ENCODE data around the gene ENOX1. TPM values are rescaled to one million over a fixed set of nuclear protein-coding genes. Genes with fewer than 3 reads are reported as not detected.

Gene ENOX1
- total and polyA plus RNA-seq, 2 of the 13 experiments (the other 11 are each of a cell fraction or from before 2014, with no cell fraction given) = not detected

DNA sequence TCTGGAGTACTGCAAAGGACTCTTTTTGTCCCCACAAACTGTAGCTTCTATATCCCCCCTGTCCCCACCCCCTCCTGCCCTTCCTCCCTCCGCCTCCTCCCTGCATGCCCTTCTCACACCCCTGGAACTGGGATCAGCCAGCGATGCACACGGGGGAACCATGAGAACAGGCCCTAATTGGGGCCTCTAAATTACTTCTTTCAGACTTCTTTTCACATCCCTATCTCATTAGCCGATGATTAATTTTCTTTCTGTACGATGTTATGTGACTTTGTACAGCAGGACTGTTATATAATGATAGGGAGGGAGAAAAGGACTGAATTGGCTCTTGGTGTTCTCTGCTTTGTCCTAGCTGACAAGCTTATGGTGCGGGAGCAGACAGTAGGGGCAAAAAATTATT, 415.9 kb downstream of the ENOX1 start:
- Histone ChIP-seq H3K4me1 (ENCODE audit: insufficient read depth, low read length) (no peaks in the 10 kb centered on the region), H3K4me2 (ENCODE audit: low read depth, low read length) (no peak overlapping the region), H4K20me1 (ENCODE audit: insufficient read depth, low read length) (no peaks in the 10 kb centered on the region), H3K27me3 (ENCODE audit: control insufficient read depth in 1 of 2, insufficient read depth in 2 of 2, low read length in 2 of 2) (no peaks in the 10 kb centered on the region), H3K27ac (ENCODE audit: extremely low read length, insufficient read depth, low read length) (no peak overlapping the region), H2AFZ (ENCODE audit: low read length) (no peak overlapping the region), H3K79me2 (ENCODE audit: insufficient read depth, low read length) (no peaks in the 10 kb centered on the region), H3K9ac (ENCODE audit: insufficient read depth, low read depth, low read length) (no peak overlapping the region), H3K4me3 (replicated peaks in 1 of 3; ENCODE audit: insufficient read depth in 1 of 3, low read depth in 2 of 3, low read length in 3 of 3) (no peak overlapping the region), H3K9me3 (ENCODE audit: low read length) (no peaks in the 10 kb centered on the region), H3K36me3 (replicated peaks in 1 of 2; ENCODE audit: control insufficient read depth in 1 of 2, insufficient read depth in 2 of 2, low read length in 2 of 2) (no peaks in the 10 kb centered on the region)
- TF ChIP-seq ZNF543 (CRISPR knock-in tag; IDR thresholded peaks at IDR 0.05) (no peak), RBFOX2 (IDR thresholded peaks at IDR 0.05; ENCODE audit: low read depth, low read length) (no peak), ZNF253 (CRISPR knock-in tag; IDR thresholded peaks at IDR 0.05; ENCODE audit: borderline replicate concordance) (no peak), ZEB1 (IDR thresholded peaks at IDR 0.05; ENCODE audit: insufficient replicate concordance, low read depth) (no peak), ZNF30 (CRISPR knock-in tag; IDR thresholded peaks at IDR 0.05) (no peak), MTF1 (CRISPR knock-in tag; IDR thresholded peaks at IDR 0.05) (no peak), BHLHE40 (IDR thresholded peaks at IDR 0.05; ENCODE audit: low read length) (no peak), ATF7-NPFF (CRISPR knock-in tag; IDR thresholded peaks at IDR 0.05; ENCODE audit: low read depth) (no peak), HNRNPUL1 (IDR thresholded peaks at IDR 0.05; ENCODE audit: low read depth, low read length) (no peak), SPEN (CRISPR knock-in tag; IDR thresholded peaks at IDR 0.05; ENCODE audit: low read depth) (no peak), MTA3 (CRISPR knock-in tag; IDR thresholded peaks at IDR 0.05) (no peak), NPAS2 (CRISPR knock-in tag; IDR thresholded peaks at IDR 0.05; ENCODE audit: borderline replicate concordance) (no peak), NFIC (IDR thresholded peaks at IDR 0.05; ENCODE audit: low read length) (no peak), KDM2A (CRISPR knock-in tag; IDR thresholded peaks at IDR 0.05; ENCODE audit: borderline replicate concordance, low read depth) (no peak), HDAC1 (CRISPR knock-in tag; IDR thresholded peaks at IDR 0.05) (no peak)
- TF ChIP-seq, protein P1, sequence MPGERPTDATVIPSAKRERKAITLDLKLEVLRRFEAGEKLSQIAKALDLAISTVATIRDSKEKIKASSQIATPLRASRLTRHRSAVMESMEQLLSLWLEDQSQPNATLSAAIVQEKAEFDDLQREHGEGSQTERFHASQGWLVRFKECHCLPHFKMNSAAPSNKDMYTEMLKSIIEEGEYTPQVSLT (CRISPR knock-in tag; IDR thresholded peaks at IDR 0.05; ENCODE audit: borderline replicate concordance, low read depth) = no peak
- TF ChIP-seq, protein P2, sequence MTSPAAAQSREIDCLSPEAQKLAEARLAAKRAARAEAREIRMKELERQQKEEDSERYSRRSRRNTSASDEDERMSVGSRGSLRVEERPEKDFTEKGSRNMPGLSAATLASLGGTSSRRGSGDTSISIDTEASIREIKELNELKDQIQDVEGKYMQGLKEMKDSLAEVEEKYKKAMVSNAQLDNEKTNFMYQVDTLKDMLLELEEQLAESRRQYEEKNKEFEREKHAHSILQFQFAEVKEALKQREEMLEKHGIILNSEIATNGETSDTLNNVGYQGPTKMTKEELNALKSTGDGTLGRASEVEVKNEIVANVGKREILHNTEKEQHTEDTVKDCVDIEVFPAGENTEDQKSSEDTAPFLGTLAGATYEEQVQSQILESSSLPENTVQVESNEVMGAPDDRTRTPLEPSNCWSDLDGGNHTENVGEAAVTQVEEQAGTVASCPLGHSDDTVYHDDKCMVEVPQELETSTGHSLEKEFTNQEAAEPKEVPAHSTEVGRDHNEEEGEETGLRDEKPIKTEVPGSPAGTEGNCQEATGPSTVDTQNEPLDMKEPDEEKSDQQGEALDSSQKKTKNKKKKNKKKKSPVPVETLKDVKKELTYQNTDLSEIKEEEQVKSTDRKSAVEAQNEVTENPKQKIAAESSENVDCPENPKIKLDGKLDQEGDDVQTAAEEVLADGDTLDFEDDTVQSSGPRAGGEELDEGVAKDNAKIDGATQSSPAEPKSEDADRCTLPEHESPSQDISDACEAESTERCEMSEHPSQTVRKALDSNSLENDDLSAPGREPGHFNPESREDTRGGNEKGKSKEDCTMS (CRISPR knock-in tag; conservative IDR thresholded peaks at IDR 0.05) = no peak
- TF ChIP-seq, protein P3, sequence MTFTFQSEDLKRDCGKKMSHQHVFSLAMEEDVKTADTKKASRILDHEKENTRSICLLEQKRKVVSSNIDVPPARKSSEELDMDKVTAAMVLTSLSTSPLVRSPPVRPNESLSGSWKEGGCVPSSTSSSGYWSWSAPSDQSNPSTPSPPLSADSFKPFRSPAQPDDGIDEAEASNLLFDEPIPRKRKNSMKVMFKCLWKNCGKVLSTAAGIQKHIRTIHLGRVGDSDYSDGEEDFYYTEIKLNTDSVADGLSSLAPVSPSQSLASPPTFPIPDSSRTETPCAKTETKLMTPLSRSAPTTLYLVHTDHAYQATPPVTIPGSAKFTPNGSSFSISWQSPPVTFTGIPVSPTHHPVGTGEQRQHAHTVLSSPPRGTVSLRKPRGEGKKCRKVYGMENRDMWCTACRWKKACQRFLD (CRISPR knock-in tag; IDR thresholded peaks at IDR 0.05; ENCODE audit: borderline replicate concordance) = no peak
- in situ Hi-C loops (cut with HindIII; ENCODE audit: extremely low pct_ligation_motif_present, low pct_unique_long_range_greater_than_20kb) (no loop called here), intact Hi-C loops (cut with micrococcal nuclease; ENCODE audit: unreplicated experiment) (no loop called here)
- WGBS (ENCODE audit: low lambda C conversion rate) = 39% methylated on average over 6 of the region's 6 CpGs
- BruUV-seq (replicated peaks) = no TSS peak
- DNase-seq (ENCODE audit: low spot score) (no peak), ATAC-seq (no peak), FAIRE-seq (no peak)
- ChIA-PET POLR2A (no interaction called here), CTCF (ENCODE audit: low intra/inter-chr PET ratio, low total read pairs) (no interaction called here)

All from HepG2 (cell line).